Fibroblast of lung (primary cell): ENCODE data around the gene NTN1. TPM values are rescaled to one million over a fixed set of nuclear protein-coding genes. Genes with fewer than 3 reads are reported as not detected.

Experiments used
- DNase-seq, 2 donors: peaks; one replicate each; pipeline versions ENCODE4 v3.0.0 to v3.0.0-alpha.2; 2010; ENCODE audit warnings: low read depth in 2 of 2
- H2AFZ ChIP-seq: 2 replicates; pipeline ENCODE4 v1.5.1; 2012; ENCODE audit warnings: low read length, control low read depth, inconsistent platforms
- H3K27ac ChIP-seq: 2 replicates; pipeline ENCODE4 v1.5.1; 2011; ENCODE audit warnings: low read length, control low read depth; ENCODE audit not compliant: insufficient read depth
- H3K27me3 ChIP-seq: 2 replicates; pipeline ENCODE4 v1.5.1; 2011; ENCODE audit warnings: mild to moderate bottlenecking, low read length; ENCODE audit not compliant: control insufficient read depth, insufficient read depth
- H3K36me3 ChIP-seq: 2 replicates; pipeline ENCODE4 v1.5.1; 2011; ENCODE audit warnings: low read length; ENCODE audit not compliant: control insufficient read depth, insufficient read depth
- H3K4me1 ChIP-seq: 2 replicates; pipeline ENCODE4 v1.5.1; 2011; ENCODE audit warnings: low read length; ENCODE audit not compliant: control insufficient read depth, insufficient read depth; ENCODE audit errors: extremely low read depth
- H3K4me2 ChIP-seq: 2 replicates; pipeline ENCODE4 v1.5.1; 2011; ENCODE audit warnings: low read length, control low read depth; ENCODE audit not compliant: insufficient read depth; ENCODE audit errors: extremely low read depth
- H3K4me3 ChIP-seq, 4 experiments: fragments of 200-600 bp in 1 of 4; sonication (generic) in 1 of 4; replicated peaks in 1 of 4; 2 replicates each; pipeline ENCODE4 v1.5.1; 2011 to 2016; ENCODE audit warnings: low read length in 4 of 4, low read depth in 3 of 4, mild to moderate bottlenecking in 3 of 4, control low read depth in 2 of 4, inconsistent platforms in 1 of 4, mixed read lengths in 1 of 4; ENCODE audit not compliant: insufficient read depth in 1 of 4; ENCODE audit errors: control extremely low read depth in 1 of 4
- H3K79me2 ChIP-seq: 2 replicates; pipeline ENCODE4 v1.5.1; 2012; ENCODE audit warnings: mild to moderate bottlenecking, low read length, inconsistent platforms; ENCODE audit not compliant: control insufficient read depth, insufficient read depth
- H3K9ac ChIP-seq: 2 replicates; pipeline ENCODE4 v1.5.1; 2011; ENCODE audit warnings: mild to moderate bottlenecking, low read length, control low read depth; ENCODE audit not compliant: insufficient read depth
- H3K9me3 ChIP-seq: 2 replicates; pipeline ENCODE4 v1.5.1; 2012; ENCODE audit warnings: low read depth, low read length; ENCODE audit not compliant: control insufficient read depth, insufficient read depth
- H4K20me1 ChIP-seq: 2 replicates; pipeline ENCODE4 v1.5.1; 2011; ENCODE audit warnings: low read length; ENCODE audit not compliant: control insufficient read depth, insufficient read depth; ENCODE audit errors: extremely low read depth
- CTCF ChIP-seq, 2 donors: IDR thresholded peaks in 1 of 2; conservative IDR thresholded peaks in 1 of 2; 1 replicate in 1 of 2; 2 replicates in 1 of 2; pipeline ENCODE4 v1.5.1; 2011 to 2012; ENCODE audit warnings: low read length in 2 of 2, control low read depth in 1 of 2, inconsistent platforms in 1 of 2, low read depth in 1 of 2, mild to moderate bottlenecking in 1 of 2
- EZH2 ChIP-seq: IDR thresholded peaks from 2 replicates; pipeline ENCODE4 v1.5.1; 2012; ENCODE audit warnings: low read length, control low read depth, mild to moderate bottlenecking; ENCODE audit errors: missing control alignments
- polyA plus RNA-seq, 2 donors: library from polyadenylated mRNA; depleted of rRNA in 1 of 2; stranded (reverse) in 1 of 2; unstranded in 1 of 2; fragments of >200 nt; gene quantifications; 2 replicates each; pipeline ENCODE4 v1.2.1, GENCODE V29; 2011 to 2012; ENCODE audit warnings: missing spikeins in 1 of 2
- total RNA-seq: library from RNA; depleted of rRNA; stranded (reverse); fragments of >200 nt; gene quantifications from 2 replicates; pipeline ENCODE4 v1.2.1, GENCODE V29; 2014

NTN1 gene
- total and polyA plus RNA-seq, 2 donors (not counting 1 experiment from before 2014, with no cell fraction given), result 0.17 to 3.1 TPM

- no peak for TF ChIP-seq EZH2
- no peak for TF ChIP-seq CTCF (conservative IDR thresholded peaks at IDR 0.05 in 1 of 2, IDR thresholded peaks at IDR 0.05 in 1 of 2; ENCODE audit: low read depth in 1 of 2, low read length in 2 of 2)
- no peak overlapping the region for H3K9ac ChIP-seq
- no peak overlapping the region for H3K4me2 ChIP-seq
- no peak overlapping the region for H2AFZ ChIP-seq
- no peaks in the 10 kb centered on the region for H4K20me1 ChIP-seq
- no peak for DNase-seq
- H3K79me2 ChIP-seq, result no peaks in the 10 kb centered on the region
- H3K4me3 ChIP-seq, result no peak overlapping the region
- H3K27ac ChIP-seq, result no peak overlapping the region
- no peaks in the 10 kb centered on the region for H3K36me3 ChIP-seq
- H3K27me3 ChIP-seq, result no peaks in the 10 kb centered on the region
- H3K9me3 ChIP-seq, result no peaks in the 10 kb centered on the region
- H3K4me1 ChIP-seq, result no peaks in the 10 kb centered on the region
Measured at GRCh38 chr17:9170853-9171252, 149.5 kb downstream of the NTN1 start.

- Histone ChIP-seq H3K27me3 (no peaks in the 10 kb centered on the region), H4K20me1 (no peaks in the 10 kb centered on the region), H3K4me2 (no peak overlapping the region), H3K36me3 (no peaks in the 10 kb centered on the region), H2AFZ (no peak overlapping the region), H3K79me2 (no peaks in the 10 kb centered on the region), H3K9ac (no peak overlapping the region), H3K9me3 (no peaks in the 10 kb centered on the region), H3K4me1 (no peaks in the 10 kb centered on the region), H3K4me3 (no peak overlapping the region), H3K27ac (no peak overlapping the region)
- DNase-seq, result no peak
- no peak for TF ChIP-seq CTCF (conservative IDR thresholded peaks at IDR 0.05 in 1 of 2, IDR thresholded peaks at IDR 0.05 in 1 of 2; ENCODE audit: low read depth in 1 of 2, low read length in 2 of 2)
- TF ChIP-seq EZH2, result no peak
Measured at GRCh38 chr17:9173386-9173983, 152.2 kb downstream of the NTN1 start.

- Histone ChIP-seq H3K4me3 (no peak overlapping the region), H3K27me3 (no peaks in the 10 kb centered on the region)
Measured at GRCh38 chr17:9174312-9174711, 153.0 kb downstream of the NTN1 start.

More at GRCh38 chr17:9174312-9174711, 153.0 kb downstream of the NTN1 start:
- Histone ChIP-seq H3K27ac (no peak overlapping the region), H3K9ac (no peak overlapping the region), H3K4me1 (no peaks in the 10 kb centered on the region), H3K9me3 (no peaks in the 10 kb centered on the region), H2AFZ (no peak overlapping the region), H3K79me2 (no peaks in the 10 kb centered on the region), H3K36me3 (no peaks in the 10 kb centered on the region), H4K20me1 (no peaks in the 10 kb centered on the region), H3K4me2 (no peak overlapping the region)
- no peak for DNase-seq
- TF ChIP-seq EZH2 (no peak), CTCF (conservative IDR thresholded peaks at IDR 0.05 in 1 of 2, IDR thresholded peaks at IDR 0.05 in 1 of 2; ENCODE audit: low read depth in 1 of 2, low read length in 2 of 2) (no peak)
